Endothelial cell of umbilical vein (primary cell): ENCODE results near the gene HEMGN. TPM values are rescaled to one million over a fixed set of nuclear protein-coding genes. Genes with fewer than 3 reads are reported as not detected.

ENCODE experiments used
- BruUV-seq: library from RNA; stranded (reverse); fragments of 400-500 nt; replicated peaks from 2 replicates; lab custom pipeline; 2021; lab: Mats Ljungman, UMichigan
- CTCF ChIA-PET: fragments of 300-600, 350-600 bp; sonication (Branson Sonifier 250); formaldehyde crosslinking; loops from one replicate; lab custom pipeline; 2021; ENCODE audit warnings: antibody characterized with exemption, inconsistent platforms; lab: Charles Lee
- POLR2A ChIA-PET: fragments of 300-600, 350-600 bp; sonication (Branson Sonifier 250); formaldehyde crosslinking; loops from one replicate; lab custom pipeline; 2021; ENCODE audit warnings: antibody characterized with exemption, inconsistent platforms; lab: Charles Lee
- DNase-seq: peaks from one replicate; pipeline ENCODE4 v3.0.0-alpha.2; 2011; ENCODE audit warnings: low read depth, low spot score
- FAIRE-seq: peaks from 2 replicates; lab custom pipeline; 2011; peaks lifted over from hg19 to GRCh38; lab: Jason Lieb, UNC
- H2AFZ ChIP-seq: 2 replicates; pipeline ENCODE4 v1.6.0; 2012; ENCODE audit warnings: low read depth, low read length, control low read depth, inconsistent platforms
- H3K27ac ChIP-seq: 2 replicates; pipeline ENCODE4 v1.5.1; 2011; ENCODE audit warnings: low read depth, mild to moderate bottlenecking, control low read depth, low read length, moderate library complexity; ENCODE audit not compliant: insufficient read depth
- H3K27me3 ChIP-seq, 2 experiments: 2 replicates each; pipeline versions ENCODE4 v1.6.0 to v1.6.1; 2011; ENCODE audit warnings: low read length in 2 of 2, mixed read lengths in 1 of 2; ENCODE audit not compliant: control insufficient read depth in 2 of 2, insufficient read depth in 2 of 2
- H3K36me3 ChIP-seq, 2 experiments: 2 replicates in 1 of 2; 3 replicates in 1 of 2; pipeline ENCODE4 v1.5.1; 2011; ENCODE audit warnings: low read length in 2 of 2, mild to moderate bottlenecking in 1 of 2, moderate library complexity in 1 of 2; ENCODE audit not compliant: control insufficient read depth in 2 of 2, insufficient read depth in 2 of 2; ENCODE audit errors: extremely low read depth in 1 of 2
- H3K4me1 ChIP-seq: 3 replicates; pipeline ENCODE4 v1.5.1; 2011; ENCODE audit warnings: mild to moderate bottlenecking, low read length; ENCODE audit not compliant: control insufficient read depth, insufficient read depth; ENCODE audit errors: extremely low read depth
- H3K4me2 ChIP-seq: 2 replicates; pipeline ENCODE4 v1.6.1; 2011; ENCODE audit warnings: low read length, control low read depth, mixed read lengths; ENCODE audit not compliant: insufficient read depth
- H3K4me3 ChIP-seq, 3 experiments: fragments of 200-600 bp in 1 of 3; sonication (generic), shearing (Covaris generic) in 1 of 3; replicated peaks in 1 of 3; 2 replicates each; pipeline ENCODE4 v1.5.1; 2011 to 2016; ENCODE audit warnings: control low read depth in 3 of 3, low read length in 3 of 3, mild to moderate bottlenecking in 2 of 3, inconsistent platforms in 1 of 3, low read depth in 1 of 3, moderate library complexity in 1 of 3; ENCODE audit not compliant: insufficient read depth in 1 of 3
- H3K79me2 ChIP-seq: 2 replicates; pipeline ENCODE4 v1.6.0; 2012; ENCODE audit warnings: low read length, inconsistent platforms; ENCODE audit not compliant: control insufficient read depth, insufficient read depth
- H3K9ac ChIP-seq: replicated peaks from 2 replicates; pipeline ENCODE3; 2011; ENCODE audit warnings: low read length, control low read depth; ENCODE audit not compliant: insufficient read depth; ENCODE audit errors: extremely low read depth
- H3K9me1 ChIP-seq: replicated peaks from 3 replicates; pipeline ENCODE4 v1.6.0; 2011; ENCODE audit warnings: mild to moderate bottlenecking, low read length; ENCODE audit not compliant: control insufficient read depth, insufficient read depth; ENCODE audit errors: extremely low read depth
- H3K9me3 ChIP-seq: replicated peaks from 2 replicates; pipeline ENCODE4 v1.5.1; 2012; ENCODE audit warnings: low read length, inconsistent platforms; ENCODE audit not compliant: control insufficient read depth, insufficient read depth
- H4K20me1 ChIP-seq: replicated peaks from 2 replicates; pipeline ENCODE3; 2011; ENCODE audit warnings: mild to moderate bottlenecking, low read length; ENCODE audit not compliant: control insufficient read depth, insufficient read depth; ENCODE audit errors: extremely low read depth
- CTCF ChIP-seq, 2 donors: IDR thresholded peaks; 1 replicate in 1 of 2; 2 replicates in 1 of 2; pipeline ENCODE4 v1.5.1; 2011; ENCODE audit warnings: low read length in 2 of 2, mild to moderate bottlenecking in 2 of 2, moderate library complexity in 2 of 2, control low read depth in 1 of 2, inconsistent platforms in 1 of 2, low read depth in 1 of 2; ENCODE audit not compliant: insufficient read depth in 1 of 2; ENCODE audit errors: extremely low read depth in 1 of 2
- EZH2 ChIP-seq: IDR thresholded peaks from 2 replicates; pipeline ENCODE4 v1.6.1; 2012; ENCODE audit warnings: borderline replicate concordance, low read depth, mild to moderate bottlenecking, moderate library complexity, low read length, inconsistent platforms; ENCODE audit not compliant: severe bottlenecking
- FOS ChIP-seq: IDR thresholded peaks from 2 replicates; pipeline ENCODE4 v1.6.1; 2011; ENCODE audit warnings: mild to moderate bottlenecking, low read length, moderate library complexity, borderline replicate concordance; ENCODE audit not compliant: insufficient read depth
- GATA2 ChIP-seq: IDR thresholded peaks from 2 replicates; pipeline ENCODE4 v1.7.0; 2011; ENCODE audit warnings: low read depth, mild to moderate bottlenecking, moderate library complexity, mixed read lengths, low read length; ENCODE audit not compliant: insufficient read length, insufficient read depth
- JUN ChIP-seq: IDR thresholded peaks from 2 replicates; pipeline ENCODE4 v1.6.1; 2011; ENCODE audit warnings: borderline replicate concordance, low read depth; ENCODE audit not compliant: insufficient read length, insufficient read depth
- MAX ChIP-seq: IDR thresholded peaks from 2 replicates; pipeline ENCODE4 v1.6.1; 2011; ENCODE audit not compliant: insufficient read depth, insufficient read length
- MYC ChIP-seq: IDR thresholded peaks from one replicate; pipeline ENCODE4 v1.6.1; 2011; ENCODE audit warnings: mild to moderate bottlenecking, low read depth, low read length
- POLR2A ChIP-seq: IDR thresholded peaks from 2 replicates; pipeline ENCODE4 v1.6.1; 2012; ENCODE audit warnings: low read depth, mild to moderate bottlenecking, control low read depth, low read length
- POLR2AphosphoS5 ChIP-seq: IDR thresholded peaks from 2 replicates; pipeline ENCODE4 v1.6.1; 2012; ENCODE audit warnings: low read depth, mild to moderate bottlenecking, control low read depth, low read length, moderate library complexity; ENCODE audit not compliant: insufficient read depth
- dilution Hi-C: fragments of 300-500 bp; cut with MboI; formaldehyde crosslinking; loops from one replicate; pipeline ENCODE4 v1.15.0; 2019; ENCODE audit warnings: low sequenced_read_pairs; ENCODE audit not compliant: extremely low pct_ligation_motif_present
- intact Hi-C: fragments of 100-400 bp; cut with micrococcal nuclease; formaldehyde crosslinking; loops from one replicate; pipeline ENCODE4 v1.10.0; 2022
- polyA plus RNA-seq, 4 experiments: library from polyadenylated mRNA; depleted of rRNA in 3 of 4; stranded (reverse) in 3 of 4; unstranded in 1 of 4; fragments of >200 nt; gene quantifications; 2 replicates each; pipeline versions ENCODE4 v1.2.1 to v1.2.3, GENCODE V29; 2011 to 2012; ENCODE audit warnings: missing spikeins in 1 of 4
- total RNA-seq: library from RNA; stranded (reverse); gene quantifications from 2 replicates; pipeline ENCODE4 v1.2.3, GENCODE V29; 2021

The HEMGN gene
- total and polyA plus RNA-seq, 2 donors (not counting 3 experiments of a cell fraction or from before 2014, with no cell fraction given): not detected

GRCh38 chr9:97972753-97973152 is 34.8 kb upstream of the HEMGN start:
- DNase-seq (no peak), FAIRE-seq (no peak)
- Histone ChIP-seq H3K36me3 (no peaks in the 10 kb centered on the region), H4K20me1 (no peaks in the 10 kb centered on the region), H3K4me3 (no peak overlapping the region), H3K79me2 (no peaks in the 10 kb centered on the region), H3K9ac (no peak overlapping the region), H3K9me3 (no peaks in the 10 kb centered on the region), H3K4me1 (no peaks in the 10 kb centered on the region), H3K9me1 (no peaks in the 10 kb centered on the region), H2AFZ (no peak overlapping the region), H3K4me2 (no peak overlapping the region), H3K27ac (no peak overlapping the region), H3K27me3 (peaks cover 8% of the 10 kb centered on the region in 2 experiments)
- CTCF ChIA-PET: interaction anchor here (1.3 kb wide), 1 partner anchor 18 kb away, joined by 3 read pairs; no protein-coding TSS in a partner anchor
- no TSS peak for BruUV-seq
- TF ChIP-seq EZH2 (no peak), JUN (no peak), MAX (no peak), CTCF (IDR thresholded peaks at IDR 0.05; ENCODE audit: extremely low read depth in 1 of 2, insufficient read depth in 1 of 2, low read depth in 1 of 2, low read length in 2 of 2) (no peak), POLR2AphosphoS5 (no peak), POLR2A (no peak), FOS (no peak), MYC (no peak), GATA2 (no peak)
- POLR2A ChIA-PET: no interaction called here
- intact Hi-C loops: loop anchor here (5.0 kb wide), 1 partner anchor 35 kb away; the partner anchor contains the start of gene HEMGN
- dilution Hi-C loops: no loop called here
